ENCODE data around the gene SLC22A16.

The SLC22A16 gene

DNA sequence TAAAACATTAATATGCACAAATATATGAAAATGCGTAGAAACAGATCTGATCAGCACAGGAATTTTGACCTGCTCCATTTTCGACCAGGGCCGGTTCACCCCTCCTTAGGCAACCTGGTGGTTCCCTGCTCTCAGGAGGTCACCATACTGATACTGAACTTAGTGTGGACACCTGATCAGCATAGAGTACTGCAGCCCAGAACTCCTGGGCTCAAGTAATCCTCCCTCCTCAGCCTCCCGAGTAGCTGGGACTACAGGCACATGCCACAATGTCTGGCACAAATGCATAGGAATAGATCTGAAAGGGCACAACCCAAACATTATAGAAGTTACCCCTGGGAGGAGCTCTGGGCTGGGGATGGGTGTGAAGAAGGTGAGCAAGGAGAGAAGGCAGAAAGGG lies 36.4 kb downstream of the SLC22A16 start:
- DNase-seq, result no peak

DNA sequence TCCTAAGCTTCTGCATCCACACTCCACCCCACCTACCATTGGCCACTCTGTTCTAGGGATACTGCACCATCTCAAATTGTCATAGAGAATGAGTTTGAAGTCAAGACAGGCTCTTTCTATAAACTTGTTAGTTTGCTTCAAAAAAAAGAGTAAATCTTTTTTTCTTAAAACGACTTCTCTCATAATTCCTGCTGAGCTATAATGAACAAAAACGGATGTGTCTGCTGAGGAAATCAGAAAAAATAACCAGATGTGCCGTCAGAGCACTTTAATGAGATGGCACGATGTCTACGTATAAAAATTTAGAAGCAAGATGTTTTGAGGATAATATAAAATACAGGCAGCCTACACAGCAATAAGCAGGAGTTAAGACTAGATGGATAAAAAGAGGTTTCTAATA lies 37.1 kb downstream of the SLC22A16 start:
- DNase-seq, result no peak

DNA sequence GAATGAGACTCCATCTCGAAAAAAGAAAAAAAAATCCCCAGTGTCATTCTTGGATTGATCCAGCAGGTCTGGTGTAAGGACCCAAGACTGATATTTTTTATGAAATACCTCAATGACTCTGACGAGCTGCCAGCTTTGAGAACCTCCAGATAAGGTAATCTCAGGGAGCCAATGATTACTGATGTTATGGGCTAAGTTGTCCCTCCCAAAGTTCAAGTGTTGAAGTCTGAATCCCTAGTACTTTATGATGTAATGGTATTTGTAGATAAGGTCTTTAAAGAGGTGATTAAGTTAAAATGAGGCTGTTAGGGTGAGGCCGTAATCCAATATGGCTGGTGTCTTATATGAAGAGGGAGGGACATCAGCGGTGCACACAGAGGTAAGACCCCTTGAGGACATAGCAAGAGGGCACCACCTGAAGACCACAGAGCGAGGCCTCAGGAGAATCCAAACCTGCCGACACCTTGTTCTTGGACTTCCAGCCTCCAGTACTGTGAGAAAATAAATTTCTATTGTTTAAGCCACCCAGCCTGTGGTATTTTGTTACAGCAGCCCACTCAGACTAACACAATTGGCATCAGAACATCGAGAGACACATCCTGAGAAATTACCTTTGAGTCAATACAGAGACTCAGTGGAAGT lies 41.3 kb downstream of the SLC22A16 start:
- no peak for DNase-seq

DNA sequence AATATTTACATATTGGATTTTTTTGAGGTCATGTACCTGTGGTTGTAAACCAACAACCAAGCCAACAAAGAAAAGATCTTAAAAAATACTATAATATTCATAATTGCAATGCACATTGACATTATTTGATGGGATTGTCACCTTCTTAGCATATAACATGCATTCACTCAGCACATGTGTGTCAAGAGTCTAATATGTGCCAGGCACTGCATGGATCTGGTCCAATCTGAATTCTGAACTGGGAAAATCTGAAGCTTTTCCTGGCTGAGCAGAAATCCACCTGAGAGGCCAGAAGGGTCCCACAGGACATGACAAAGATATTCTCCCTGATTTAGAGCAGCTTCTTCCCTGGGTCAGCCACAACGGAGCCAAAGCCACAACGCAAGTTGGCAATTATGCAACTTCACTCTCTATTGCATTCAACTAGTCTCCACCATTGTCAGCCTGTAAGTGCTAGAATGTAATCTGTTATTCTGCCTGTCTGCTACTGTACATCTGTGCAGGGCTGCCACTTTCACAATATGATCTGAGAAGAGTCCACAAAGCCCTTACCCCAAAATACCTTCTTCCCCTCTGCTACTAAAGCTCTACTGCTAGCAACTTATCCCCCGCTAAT lies 44.0 kb downstream of the SLC22A16 start:
- no peak for DNase-seq

DNA sequence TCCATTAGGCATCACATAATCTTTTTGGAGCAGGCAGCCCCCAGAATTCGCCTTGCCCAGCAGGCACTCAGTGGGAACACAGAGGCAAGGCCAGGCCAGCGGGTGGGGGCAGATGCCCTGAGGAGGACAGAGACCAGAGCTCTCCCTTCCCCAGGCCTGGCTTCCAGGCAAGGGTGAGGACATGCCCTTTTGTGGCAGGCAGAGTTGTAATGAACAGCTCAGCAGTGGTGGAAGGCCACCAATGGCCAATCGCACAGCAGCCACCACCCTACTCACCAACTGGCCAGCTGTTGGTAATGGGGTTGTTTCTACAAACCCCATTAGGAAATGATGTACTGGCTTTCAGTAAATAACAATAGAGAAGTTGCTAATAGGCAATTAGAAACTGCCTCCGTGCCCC lies 45.7 kb downstream of the SLC22A16 start:
- no peak for DNase-seq

DNA sequence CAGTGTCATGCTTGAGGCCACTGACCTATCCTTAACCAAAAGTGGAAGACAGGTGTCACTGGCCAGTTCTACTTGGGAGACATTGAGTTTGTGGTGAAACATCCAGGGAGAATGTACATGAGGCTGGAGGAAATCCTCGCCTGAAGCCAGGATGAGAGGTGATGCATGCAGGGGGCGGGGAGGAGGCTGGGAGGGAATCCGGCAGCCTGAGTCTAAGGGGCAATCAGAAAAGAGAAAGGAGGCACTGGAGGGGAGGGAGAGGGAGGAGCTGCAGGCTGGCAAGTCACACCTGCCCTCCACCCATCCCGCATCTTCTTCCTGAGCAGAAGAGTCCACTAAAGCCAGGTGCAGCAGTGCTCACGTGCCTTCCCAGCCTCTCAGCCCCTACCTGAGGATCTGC lies 46.2 kb downstream of the SLC22A16 start:
- no peak for DNase-seq

DNA sequence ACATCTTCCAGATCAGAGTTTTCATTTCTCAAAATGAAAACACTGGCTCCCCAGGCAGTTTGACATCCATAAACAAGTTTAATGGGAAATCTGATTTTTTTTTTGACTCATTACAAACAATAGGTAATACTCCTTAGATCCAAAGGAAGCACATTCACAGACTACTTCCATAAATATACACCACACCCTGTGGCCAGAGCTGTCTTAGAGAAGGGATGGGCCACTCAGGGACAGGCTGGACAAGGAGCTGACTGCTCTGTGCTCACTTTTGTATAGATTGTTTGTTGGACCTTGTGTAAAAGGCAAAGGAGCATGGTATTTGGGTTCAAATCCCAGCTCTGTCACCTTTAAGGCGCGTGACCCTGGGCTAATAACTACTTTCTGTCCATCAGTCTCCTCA lies 48.3 kb downstream of the SLC22A16 start:
- no peak for DNase-seq

DNA sequence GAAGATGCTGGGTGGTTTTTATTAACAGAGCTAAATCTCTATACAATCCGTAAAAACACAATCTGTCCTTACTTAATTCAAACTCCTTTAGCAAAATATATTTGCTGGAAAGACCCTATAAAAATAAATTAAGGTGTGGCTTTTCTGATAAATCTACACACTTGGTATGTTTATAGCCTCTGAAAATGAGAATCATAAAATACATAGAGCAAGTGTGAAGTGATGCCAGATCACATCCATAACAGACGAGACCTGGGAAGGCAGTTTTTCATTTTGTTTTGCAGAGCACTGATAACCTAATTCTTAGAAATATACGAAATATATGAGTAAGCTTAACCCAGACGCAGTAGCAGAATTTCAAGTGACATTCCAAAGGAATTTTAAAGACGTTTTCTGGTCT lies 50.6 kb downstream of the SLC22A16 start:
- DNase-seq, result no peak

DNA sequence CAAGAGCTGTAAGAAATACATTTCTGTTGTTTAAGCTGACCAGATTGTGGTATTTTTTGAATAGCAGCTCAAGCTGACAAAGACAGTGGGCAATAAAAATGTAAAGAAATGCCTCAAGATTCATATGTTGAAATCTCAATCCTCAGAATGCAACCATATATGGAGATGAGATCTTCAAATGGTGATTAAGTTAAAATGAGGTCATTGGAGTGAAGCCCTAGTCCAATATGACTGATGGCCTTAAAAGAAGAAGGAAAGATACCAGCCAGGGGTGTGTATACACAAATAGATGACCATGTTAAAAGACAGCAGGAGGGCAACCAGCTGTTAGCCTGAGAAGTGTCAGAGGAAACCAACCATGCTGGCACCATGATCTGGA lies 54.0 kb downstream of the SLC22A16 start:
- no peak for DNase-seq

DNA sequence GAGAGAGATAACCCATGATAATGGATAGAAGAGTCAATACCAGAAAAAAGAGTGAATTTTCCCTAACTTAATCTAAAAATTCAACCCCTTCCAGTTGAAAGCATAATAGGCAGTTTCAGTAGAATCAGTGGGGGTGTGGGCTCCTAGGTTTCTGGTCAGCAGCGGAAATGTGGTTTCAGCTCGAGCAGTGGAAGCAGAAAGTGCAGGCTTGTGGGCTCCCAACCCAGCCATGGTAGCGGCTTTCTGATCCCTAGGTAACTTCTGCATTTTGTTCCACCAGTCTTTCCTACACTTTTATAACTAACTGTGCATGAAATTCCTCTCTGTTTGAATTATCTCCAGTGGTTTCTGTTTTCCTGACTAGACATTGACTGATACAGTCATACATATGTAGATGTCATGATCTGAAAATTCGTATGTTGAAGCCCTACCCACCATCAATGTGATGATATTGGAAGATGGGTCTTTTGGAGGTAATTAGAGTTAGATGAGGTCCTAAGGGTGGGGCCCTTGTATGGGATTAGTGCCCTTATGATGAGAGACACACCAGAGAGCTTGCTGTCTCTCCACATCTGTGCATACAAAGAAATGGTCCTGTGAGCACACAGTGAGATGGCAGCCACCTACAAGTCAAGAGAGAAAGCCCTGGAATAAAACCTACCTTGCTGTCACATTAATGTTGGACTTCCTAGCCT lies 54.5 kb downstream of the SLC22A16 start:
- DNase-seq, result no peak

DNA sequence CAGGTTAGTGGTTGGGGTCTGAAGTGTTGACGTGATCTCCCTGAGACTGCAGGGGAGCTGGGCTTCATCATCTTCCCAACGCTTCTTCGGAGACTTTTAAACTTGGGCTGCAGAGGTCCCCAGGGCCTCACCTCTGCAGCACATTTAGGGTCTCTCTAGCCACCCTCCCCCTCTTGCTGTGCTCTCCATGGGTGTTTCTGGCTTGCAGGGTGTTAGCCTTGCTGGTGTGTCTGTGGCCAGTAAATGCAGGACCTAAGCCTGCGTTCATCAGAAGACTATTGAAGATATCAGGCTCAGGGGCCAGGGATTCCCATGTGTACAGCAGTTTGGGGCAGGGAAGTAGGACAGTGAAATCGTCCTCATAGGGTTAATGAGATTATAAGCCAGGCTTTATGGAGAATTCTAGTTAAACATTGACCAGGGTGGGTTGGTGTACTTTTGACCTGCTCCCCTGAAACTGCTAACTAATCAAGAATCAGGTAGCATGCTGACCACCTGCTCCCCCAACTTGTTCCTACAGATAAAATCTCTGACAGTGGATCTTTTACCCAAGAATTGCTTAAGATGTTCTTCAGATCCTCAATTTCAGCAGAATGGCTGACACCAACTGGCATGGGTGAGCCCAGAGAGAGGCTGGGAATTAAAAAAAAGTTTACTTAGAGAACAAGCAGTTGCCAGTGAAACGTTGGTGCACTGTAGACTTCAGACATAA lies 57.2 kb downstream of the SLC22A16 start:
- no peak for DNase-seq

DNA sequence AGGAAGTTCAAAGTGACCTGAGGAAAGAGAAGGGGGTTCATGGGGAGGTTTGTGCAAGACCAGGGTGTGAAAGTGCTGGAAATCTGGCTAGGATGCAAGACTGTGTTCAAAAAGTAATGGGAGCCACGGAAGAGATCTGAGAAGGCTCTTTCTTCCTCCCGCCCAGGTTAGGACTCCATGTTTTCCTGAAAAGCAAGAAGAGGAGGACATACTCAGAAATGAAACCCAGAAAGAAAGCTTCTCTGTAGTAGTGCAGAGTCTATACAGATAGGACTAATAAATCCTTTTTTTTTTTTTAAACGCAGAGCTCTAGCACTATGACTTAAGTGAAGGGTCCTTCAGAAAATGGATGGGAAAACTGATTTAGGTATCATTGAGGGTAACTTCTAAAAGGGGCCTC lies 57.8 kb downstream of the SLC22A16 start:
- DNase-seq, result no peak

DNA sequence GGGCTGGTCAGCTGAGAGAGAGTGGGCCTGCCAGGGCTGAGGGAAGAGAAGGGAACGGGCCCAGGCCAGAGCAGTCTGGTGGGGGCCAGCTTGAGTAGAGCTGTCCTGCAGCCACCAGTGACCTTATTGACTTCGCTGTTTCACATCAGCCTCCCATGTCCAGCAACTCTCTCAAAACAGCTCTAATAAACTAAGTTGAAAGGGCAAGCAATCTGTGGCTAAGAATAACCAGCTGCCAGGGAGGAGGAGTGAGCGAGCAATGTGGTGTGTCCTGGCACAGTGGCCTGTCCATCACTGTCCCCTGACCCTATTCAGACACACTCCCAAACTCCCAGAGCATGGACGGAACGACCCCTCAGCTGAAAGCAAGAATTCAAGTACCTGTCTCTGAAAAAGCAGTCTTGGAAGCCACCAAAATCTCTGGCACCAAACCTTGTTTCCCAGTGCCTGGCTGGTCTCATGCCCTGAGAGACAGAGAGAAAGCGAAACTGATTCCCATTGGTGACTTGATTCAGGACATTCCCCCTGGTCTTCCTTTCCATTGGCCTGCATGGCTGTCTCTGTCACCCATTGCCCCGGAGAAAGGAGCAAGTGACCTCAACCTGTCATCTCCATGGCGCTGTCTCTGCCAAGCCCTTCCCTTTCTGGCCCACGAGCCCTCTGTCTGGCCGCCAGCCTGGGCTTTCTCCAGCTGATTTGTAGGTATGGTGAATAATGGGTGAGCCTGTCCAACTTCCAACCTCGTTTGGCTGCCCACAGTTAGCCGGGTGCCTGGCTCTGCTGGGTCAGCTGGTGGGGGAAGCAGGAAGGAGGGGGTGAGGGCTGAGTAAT lies 61.1 kb downstream of the SLC22A16 start, which contains the start of gene DDO:
Gene DDO (minus strand): TSS at position 490 of the 831 bp plus-strand sequence. CDS start 2,113 bp downstream, outside the sequence.
- no peak for DNase-seq

DNA sequence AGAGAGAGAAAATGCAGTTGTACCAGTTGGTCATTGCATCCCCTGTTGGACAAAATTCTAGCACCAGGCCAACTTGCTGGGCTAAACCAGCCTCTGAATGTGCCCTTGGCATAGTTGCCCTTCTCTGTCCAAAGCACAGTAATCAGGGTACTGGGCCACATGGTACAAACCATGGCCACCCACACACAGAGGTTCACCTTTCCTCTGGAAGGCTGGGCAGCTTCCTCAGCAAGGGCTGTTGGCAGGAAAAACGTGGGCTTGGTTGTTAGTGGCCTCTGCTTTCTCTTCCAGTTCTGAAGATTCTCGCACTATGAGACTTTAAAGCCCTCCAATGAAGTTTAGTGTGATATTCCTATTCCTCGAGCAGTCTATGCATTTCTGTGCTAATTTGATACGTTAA lies 61.7 kb downstream of the SLC22A16 start:
- no peak for DNase-seq

DNA sequence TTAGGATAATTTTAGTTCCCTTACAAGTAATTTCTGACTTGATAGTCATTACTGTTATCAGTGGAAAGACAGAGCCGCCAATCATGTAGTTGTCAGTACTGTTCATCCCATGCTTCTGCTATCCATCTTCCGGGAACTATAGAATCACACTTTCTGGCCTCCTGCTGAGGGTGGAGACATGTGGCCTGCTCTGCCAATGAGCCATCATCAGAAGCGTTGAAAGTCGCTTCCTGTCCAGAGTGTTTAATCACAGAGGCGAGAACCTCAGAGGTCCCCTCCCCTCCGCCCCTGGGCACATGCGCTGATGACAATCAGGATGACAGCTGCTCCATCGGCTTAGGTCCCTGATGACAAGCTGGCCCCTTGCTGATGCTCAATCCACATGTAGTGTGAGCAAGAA lies 64.1 kb downstream of the SLC22A16 start:
- peak; percentile 74 for DNase-seq

DNA sequence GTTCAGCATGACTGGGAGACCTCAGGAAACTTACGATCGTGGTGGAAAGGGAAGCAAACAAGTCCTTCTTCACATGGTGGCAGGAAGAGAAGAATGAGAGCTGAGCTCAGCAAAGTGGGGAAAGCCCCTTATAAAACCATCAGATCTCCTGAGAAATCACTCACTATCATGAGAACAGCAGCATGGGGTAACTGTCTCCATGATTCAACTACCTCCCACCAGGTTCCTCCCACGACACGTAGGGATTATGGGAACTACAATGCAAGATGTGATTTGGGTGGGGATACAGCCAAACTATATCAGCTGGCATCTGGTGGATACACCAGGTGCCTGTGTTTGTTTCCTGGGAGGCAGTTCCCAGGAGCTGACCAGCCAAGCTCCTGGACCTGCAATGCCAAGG lies 65.9 kb downstream of the SLC22A16 start:
- no peak for DNase-seq

DNA sequence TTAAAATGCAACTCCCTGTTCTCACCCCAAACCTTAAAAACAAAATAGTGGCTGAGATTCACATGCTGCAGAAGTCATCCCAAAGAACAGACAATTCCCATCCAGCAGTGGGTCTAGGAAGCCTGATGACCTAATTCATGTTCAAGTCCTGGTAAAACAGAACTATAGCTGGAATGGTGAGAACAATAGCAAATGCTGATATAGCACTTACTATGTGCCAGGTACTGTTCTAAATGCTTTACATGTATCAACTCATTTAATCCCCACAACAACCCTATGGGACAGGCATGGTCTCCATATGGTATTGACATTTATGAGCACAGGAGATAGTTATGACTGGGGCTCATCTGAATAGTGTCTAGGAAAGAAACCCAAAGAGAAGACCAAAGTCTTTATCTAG lies 66.6 kb downstream of the SLC22A16 start:
- no peak for DNase-seq

DNA sequence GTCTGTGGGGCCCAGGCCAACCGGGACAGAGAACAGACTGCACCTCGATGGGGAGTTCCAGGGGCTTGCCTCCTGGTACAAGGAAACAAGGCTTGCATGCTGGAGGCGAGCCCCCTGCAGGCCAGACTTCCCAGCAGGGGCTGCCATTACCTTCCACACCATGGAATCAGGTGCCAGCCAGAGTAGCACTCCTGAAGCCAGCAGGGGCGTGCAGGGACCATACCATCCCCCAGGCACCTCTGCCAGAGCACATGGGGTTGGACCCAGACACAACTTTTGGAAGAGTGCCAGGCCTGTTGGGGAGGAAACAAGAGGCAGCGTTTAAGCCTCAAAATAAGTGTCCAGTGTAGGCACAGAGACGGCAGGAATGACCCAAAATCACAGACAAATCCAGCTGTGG lies 67.5 kb downstream of the SLC22A16 start:
- no peak for DNase-seq

DNA sequence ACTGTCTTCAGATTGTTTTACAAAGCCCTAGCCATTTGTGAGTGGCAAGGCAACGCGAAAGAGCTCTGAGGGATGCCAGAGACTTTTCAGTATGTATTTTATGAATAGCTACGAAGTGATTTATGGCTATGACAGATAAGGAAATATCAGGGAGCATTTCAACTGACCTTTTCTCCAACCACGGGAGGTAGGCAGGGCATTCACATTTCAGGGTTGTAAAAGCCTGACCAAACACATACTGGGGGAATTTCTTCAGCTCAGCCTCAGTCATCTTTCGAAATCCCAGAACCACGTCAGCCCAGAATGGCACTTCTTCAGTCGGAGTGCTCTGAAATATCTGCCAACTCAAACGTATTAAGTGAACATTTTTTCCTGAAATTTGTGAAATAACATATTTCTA lies 71.8 kb downstream of the SLC22A16 start:
- DNase-seq, result no peak

DNA sequence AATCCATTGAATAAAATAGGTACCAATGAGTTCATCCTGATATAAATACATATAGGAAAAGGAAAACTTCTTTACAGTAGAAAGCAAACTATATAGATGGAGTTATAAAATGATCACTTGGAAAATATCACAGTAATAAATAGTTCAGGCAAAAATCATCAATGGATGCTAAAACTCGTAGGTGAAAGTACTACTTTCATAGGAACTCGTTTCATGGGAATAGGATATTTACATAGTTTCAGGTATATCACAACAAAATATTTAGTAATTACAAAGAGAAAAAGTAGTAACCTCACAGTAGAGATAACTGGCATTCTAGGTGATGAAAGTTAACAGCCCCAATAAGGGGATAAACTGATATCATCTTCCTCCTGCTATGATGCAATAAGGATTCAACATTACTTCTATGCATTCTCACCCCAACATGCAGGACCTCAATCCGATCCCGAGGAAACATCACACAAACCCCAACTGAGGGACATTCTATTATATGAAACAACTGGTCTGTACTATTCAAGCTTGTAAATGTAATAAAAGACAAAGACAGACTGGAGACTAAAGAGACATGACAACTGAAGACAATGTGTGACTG lies 74.7 kb downstream of the SLC22A16 start:
- no peak for DNase-seq

DNA sequence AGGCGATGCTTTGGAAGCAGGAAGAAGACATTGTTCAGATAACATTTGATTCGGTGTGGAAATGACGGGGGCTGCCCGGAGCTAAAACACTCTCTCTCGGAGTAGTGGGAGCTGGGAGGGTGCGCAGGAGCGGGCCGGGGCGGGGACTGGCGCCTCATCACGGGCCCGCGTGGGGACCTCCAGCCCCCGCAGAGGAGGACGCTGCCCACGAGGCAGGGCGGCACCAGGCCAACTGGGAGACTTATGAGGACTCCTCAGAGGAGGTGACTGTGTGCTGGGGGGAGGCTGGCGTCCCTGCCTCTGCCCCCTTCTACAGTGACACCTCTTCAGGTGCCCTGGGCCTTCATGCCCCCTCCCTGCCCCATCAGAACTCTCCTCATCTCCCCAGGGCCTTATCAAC lies 76.2 kb downstream of the SLC22A16 start:
- no peak for DNase-seq

Measured in retina (tissue), 1 donor.